ENCODE results near the gene ANTKMT. TPM values are rescaled to one million over a fixed set of nuclear protein-coding genes. Genes with fewer than 3 reads are reported as not detected.

The ANTKMT gene
- total RNA-seq, 1 donor from 2014 or later = 26.0 TPM

DNA sequence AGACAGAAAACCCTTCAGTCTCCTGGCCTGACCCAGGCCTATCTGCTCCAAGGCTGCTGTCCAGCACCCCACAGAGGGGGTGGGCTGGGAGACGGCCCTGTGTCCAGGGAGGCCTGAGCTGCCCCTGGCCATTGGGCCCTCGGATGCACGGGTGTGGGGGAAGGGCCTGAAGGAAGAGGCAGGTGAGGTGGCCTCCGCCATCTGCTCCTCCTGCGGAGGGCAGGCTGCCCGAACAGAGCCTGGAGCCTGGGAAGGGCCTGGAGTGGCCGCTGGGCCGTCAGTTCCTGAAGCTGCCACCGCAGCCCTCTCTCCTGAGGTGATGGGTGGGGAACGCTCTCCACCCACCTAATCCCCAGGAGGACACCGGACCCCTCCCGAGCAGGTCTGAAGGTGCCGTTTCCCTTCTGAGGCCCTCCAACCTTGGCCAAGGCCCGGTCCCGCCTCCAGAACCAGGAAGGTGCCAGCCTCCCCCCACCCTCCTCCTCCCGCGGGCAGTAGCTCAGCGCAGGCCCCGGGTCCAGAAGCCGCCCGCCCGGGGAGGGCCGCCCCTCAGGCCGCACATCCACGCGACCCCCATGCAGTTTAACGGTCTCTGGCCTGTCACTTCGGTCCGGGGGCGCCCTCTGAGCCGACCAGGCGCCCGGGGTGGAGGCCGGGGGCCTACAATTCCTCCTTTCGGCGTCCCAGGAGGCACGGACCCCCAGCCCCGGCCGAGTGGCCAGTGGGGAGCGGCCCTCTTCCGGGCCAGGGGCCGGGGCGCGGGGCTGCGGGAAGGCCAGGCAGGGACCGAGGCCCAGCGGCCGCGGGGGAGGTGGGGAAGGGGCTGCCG lies 16.2 kb upstream of the ANTKMT start:
- Histone ChIP-seq H3K4me3 (no peak overlapping the region), H3K9me3 (no peaks in the 10 kb centered on the region), H3K27ac (no peak overlapping the region), H3K27me3 (peaks cover 37% of the 10 kb centered on the region), H3K36me3 (no peaks in the 10 kb centered on the region), H3K4me1 (peaks cover 17% of the 10 kb centered on the region)
- DNase-seq (ENCODE audit: extremely low spot score in 2 of 2) = no peak
- TF ChIP-seq POLR2AphosphoS5 (IDR thresholded peaks at IDR 0.05; ENCODE audit: insufficient read depth in 1 of 2, low read depth in 1 of 2) (no peak), POLR2A (IDR thresholded peaks at IDR 0.05) (no peak)
- TF ChIP-seq, protein P1, sequence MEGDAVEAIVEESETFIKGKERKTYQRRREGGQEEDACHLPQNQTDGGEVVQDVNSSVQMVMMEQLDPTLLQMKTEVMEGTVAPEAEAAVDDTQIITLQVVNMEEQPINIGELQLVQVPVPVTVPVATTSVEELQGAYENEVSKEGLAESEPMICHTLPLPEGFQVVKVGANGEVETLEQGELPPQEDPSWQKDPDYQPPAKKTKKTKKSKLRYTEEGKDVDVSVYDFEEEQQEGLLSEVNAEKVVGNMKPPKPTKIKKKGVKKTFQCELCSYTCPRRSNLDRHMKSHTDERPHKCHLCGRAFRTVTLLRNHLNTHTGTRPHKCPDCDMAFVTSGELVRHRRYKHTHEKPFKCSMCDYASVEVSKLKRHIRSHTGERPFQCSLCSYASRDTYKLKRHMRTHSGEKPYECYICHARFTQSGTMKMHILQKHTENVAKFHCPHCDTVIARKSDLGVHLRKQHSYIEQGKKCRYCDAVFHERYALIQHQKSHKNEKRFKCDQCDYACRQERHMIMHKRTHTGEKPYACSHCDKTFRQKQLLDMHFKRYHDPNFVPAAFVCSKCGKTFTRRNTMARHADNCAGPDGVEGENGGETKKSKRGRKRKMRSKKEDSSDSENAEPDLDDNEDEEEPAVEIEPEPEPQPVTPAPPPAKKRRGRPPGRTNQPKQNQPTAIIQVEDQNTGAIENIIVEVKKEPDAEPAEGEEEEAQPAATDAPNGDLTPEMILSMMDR (IDR thresholded peaks at IDR 0.05) = no peak
- intact Hi-C loops (cut with DNase I) = no loop called here

DNA sequence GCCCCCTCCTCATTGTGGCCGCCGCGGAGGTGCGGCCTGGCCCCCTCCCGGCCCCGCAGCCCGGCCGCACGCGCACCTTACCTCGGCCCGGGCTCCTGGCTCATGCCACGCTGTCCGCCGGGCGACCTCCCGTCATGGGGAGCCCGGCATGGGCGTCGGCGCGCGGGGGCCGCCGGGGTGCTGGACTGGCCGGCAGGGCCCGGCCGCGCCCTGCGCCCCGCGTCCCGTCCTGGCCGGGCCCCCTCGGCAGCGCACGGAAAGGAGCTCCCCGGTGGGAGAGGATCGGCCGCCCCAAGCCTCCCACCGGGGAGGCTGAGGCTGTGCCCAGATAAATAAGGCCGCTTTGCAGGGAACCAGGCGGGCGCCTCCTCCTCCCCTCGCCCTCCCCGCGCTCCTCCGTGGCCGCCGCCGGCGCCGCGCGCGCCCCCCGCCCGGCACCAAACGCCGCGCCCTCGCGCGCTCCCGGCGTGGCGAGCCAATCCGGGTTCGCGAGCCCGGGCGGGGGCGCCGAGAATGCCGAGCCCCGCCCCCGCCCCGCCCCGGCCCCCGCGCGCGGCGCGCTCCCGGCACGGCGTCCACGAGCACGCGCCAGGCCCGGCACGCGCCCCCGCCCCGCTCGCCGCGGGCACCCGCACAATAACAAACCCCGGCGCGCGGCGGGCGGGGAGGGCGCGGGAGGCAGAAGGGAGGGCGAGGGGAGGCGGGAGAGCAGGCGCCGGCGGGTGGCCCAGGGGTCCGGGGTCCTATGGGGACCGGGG lies 15.3 kb upstream of the ANTKMT start, which contains the start of gene FBXL16:
Gene FBXL16 (minus strand): TSS at position 371 of the 758 bp plus-strand sequence. CDS start 8,396 bp downstream, outside the sequence.
- Histone ChIP-seq H3K36me3 (no peaks in the 10 kb centered on the region), H3K27me3 (peaks cover 37% of the 10 kb centered on the region), H3K9me3 (no peaks in the 10 kb centered on the region), H3K4me1 (peaks cover 17% of the 10 kb centered on the region), H3K4me3 (peak within 1 kb of the TSS in 1 of 2 donors; percentile 19), H3K27ac (no peak within 1 kb of the TSS)
- intact Hi-C loops (cut with DNase I) = no loop called here
- DNase-seq (ENCODE audit: extremely low spot score in 2 of 2) = no peak
- TF ChIP-seq POLR2A (IDR thresholded peaks at IDR 0.05) = no peak
- TF ChIP-seq, protein P1 (IDR thresholded peaks at IDR 0.05) = no peak
- TF ChIP-seq POLR2AphosphoS5 (IDR thresholded peaks at IDR 0.05; ENCODE audit: insufficient read depth in 1 of 2, low read depth in 1 of 2) = no peak

DNA sequence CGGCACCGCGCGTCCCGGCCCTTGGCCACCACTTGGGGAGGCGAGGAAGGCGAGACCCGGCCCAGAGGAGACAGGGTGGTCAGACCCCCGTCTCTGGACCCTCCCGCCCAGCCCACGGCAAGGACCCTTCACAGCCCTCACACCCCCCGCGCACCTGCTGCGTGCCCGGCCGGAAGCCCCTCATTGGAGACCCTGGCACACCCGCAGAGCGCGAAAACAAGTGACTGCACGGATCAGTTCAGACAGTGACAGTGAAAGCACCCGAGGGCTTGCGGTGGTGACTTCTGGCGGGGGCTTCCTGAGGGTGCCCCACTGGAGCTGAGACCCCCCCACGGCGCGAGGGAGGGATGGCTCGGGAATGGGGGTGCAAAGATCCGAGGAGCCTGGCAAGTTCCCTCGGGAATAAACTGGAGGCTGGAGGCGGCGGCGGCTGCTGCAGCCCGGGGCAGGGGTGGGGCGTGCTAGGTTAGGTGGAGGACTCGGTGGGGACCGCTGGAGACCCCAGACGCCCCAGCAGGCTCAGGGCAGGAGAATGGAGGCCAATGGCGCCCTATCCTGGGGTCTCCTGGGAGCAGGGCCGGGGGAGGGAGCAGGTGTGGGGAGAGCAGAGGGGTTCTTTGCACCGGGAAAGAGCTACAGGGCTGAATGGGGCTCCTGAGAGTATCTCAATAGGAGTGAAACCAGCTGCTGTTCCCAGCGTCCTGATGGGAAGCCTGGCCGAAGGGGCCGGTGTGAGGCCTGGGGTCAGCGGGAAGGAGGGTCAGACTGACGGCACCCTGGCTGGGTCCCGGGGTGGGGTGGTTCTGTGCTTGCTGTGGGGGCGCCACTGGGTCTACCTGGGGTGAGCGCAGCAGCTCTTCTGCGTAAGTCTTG lies 14.5 kb upstream of the ANTKMT start:
- Histone ChIP-seq H3K4me1 (peaks cover 11% of the 10 kb centered on the region), H3K4me3 (peak overlapping the region in 1 of 2 donors; percentile 19)
- TF ChIP-seq POLR2AphosphoS5 (IDR thresholded peaks at IDR 0.05; ENCODE audit: insufficient read depth in 1 of 2, low read depth in 1 of 2) = no peak
- TF ChIP-seq POLR2A (IDR thresholded peaks at IDR 0.05) = no peak
- TF ChIP-seq, protein P1 (IDR thresholded peaks at IDR 0.05) = no peak

DNA sequence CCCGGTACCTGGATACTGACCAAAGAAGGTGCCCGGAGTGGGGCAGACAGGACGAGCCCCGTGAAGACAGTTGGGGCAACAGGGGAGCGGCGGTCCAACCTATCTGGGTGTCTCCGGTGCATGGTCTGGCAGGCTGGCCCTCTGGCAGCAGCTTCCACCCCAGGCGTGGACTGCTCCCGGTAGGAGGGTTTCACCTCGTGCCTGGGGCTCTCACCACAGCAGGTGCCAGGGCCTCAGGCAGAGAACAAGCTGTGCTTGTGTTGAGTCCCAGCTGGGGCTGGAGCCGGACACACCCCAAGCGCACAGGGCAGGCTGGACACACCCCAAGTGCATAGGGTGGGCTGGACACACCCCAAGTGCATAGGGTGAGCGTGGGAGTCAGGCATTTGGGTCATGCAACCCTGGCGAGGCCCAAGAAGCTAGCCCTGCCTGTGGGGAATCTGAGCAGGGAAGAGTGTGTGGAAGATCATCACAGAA lies 13.8 kb upstream of the ANTKMT start:
- no peak for TF ChIP-seq POLR2A (IDR thresholded peaks at IDR 0.05)
- TF ChIP-seq, protein P1 (IDR thresholded peaks at IDR 0.05) = no peak
- TF ChIP-seq POLR2AphosphoS5 (IDR thresholded peaks at IDR 0.05; ENCODE audit: insufficient read depth in 1 of 2, low read depth in 1 of 2) = no peak
- no peak overlapping the region for H3K27ac ChIP-seq
- H3K9me3 ChIP-seq = no peaks in the 10 kb centered on the region
- no peak for DNase-seq (ENCODE audit: extremely low spot score in 2 of 2)
- peaks cover 28% of the 10 kb centered on the region for H3K27me3 ChIP-seq
- intact Hi-C loops (cut with DNase I) = no loop called here
- H3K36me3 ChIP-seq = no peaks in the 10 kb centered on the region
- no peak overlapping the region for H3K4me3 ChIP-seq
- peaks cover 11% of the 10 kb centered on the region for H3K4me1 ChIP-seq

More for the DNA sequence above, 14.5 kb upstream of the ANTKMT start:
- Histone ChIP-seq H3K9me3 (no peaks in the 10 kb centered on the region), H3K36me3 (no peaks in the 10 kb centered on the region), H3K27me3 (peaks cover 34% of the 10 kb centered on the region), H3K27ac (no peak overlapping the region)
- intact Hi-C loops (cut with DNase I) = no loop called here
- DNase-seq (ENCODE audit: extremely low spot score in 2 of 2) = no peak

All from vagina (tissue), 2 donors.